Keratinocyte (primary cell): ENCODE data around the gene CDIP1.

Experiments used
- CTCF ChIP-seq, 3 experiments: IDR thresholded peaks in 1 of 3; conservative IDR thresholded peaks in 1 of 3; optimal IDR thresholded peaks in 1 of 3; 2 replicates in 2 of 3; 3 replicates in 1 of 3; pipeline versions ENCODE3 to v1.5.1; 2011; ENCODE audit warnings: low read length in 3 of 3, mild to moderate bottlenecking in 3 of 3, moderate library complexity in 2 of 3, control low read depth in 1 of 3, inconsistent platforms in 1 of 3; ENCODE audit not compliant: insufficient read depth in 2 of 3; ENCODE audit errors: extremely low read depth in 1 of 3
- EZH2 ChIP-seq: IDR thresholded peaks from one replicate; pipeline ENCODE4 v1.6.1; 2012; ENCODE audit warnings: inconsistent platforms, mild to moderate bottlenecking, low read length, moderate library complexity

GRCh38 chr16:4538350-4539235 lies at the start of gene CDIP1:
- TF ChIP-seq CTCF (optimal IDR thresholded peaks at IDR 0.05 in 1 of 3, IDR thresholded peaks at IDR 0.05 in 1 of 3, conservative IDR thresholded peaks at IDR 0.05 in 1 of 3; ENCODE audit: extremely low read depth in 1 of 3, insufficient read depth in 2 of 3, low read length in 3 of 3) (peak in 1 of 3 experiments; percentile 12), EZH2 (no peak)
